Left renal pelvis (tissue), 4 donors: ENCODE measurements around the gene CD38. TPM values are rescaled to one million over a fixed set of nuclear protein-coding genes. Genes with fewer than 3 reads are reported as not detected.
"Not testable (repeated sequence)": the region's sequence is repeated elsewhere in the genome, so short reads cannot be mapped to it uniquely, and the experiment has no call there.

ENCODE experiments used
- DNase-seq, 4 donors: peaks; one replicate each; pipeline ENCODE4 v3.0.0-alpha.2; 2013; ENCODE audit warnings: low read depth in 4 of 4, low spot score in 3 of 4
- polyA plus RNA-seq, 4 donors: library from polyadenylated mRNA; unstranded; fragments of 120-200 nt; gene quantifications; one replicate each; pipeline ENCODE4 v1.2.1, GENCODE V29; 2013; ENCODE audit not compliant: insufficient read length in 4 of 4

Gene CD38
- polyA plus RNA-seq, 4 donors: 0.93 to 1.2 (median 1.0) TPM

DNA sequence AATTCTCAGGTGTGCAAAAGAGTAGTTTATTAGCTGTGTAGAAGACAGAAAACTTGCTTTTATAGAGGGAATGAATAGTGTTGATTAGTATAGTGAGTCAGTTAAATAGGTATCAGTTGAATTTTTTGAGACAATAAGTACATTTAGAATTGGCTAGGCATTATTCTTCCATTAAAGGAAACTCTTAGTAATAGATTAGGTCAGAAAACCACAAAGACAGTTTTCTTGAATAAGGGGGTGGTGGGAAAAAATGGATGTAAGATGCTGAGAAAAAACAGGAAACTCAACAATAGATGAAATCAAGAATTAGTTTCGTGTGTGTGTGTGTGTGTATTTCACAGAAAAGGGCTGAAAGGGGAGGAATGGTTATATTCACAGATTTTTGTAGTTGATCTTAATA, 16.8 kb downstream of the CD38 start:
- DNase-seq: no peak

- no peak for DNase-seq
These were observed 19.2 kb downstream of the CD38 start for GRCh38 chr4:15797320-15797719.

DNA sequence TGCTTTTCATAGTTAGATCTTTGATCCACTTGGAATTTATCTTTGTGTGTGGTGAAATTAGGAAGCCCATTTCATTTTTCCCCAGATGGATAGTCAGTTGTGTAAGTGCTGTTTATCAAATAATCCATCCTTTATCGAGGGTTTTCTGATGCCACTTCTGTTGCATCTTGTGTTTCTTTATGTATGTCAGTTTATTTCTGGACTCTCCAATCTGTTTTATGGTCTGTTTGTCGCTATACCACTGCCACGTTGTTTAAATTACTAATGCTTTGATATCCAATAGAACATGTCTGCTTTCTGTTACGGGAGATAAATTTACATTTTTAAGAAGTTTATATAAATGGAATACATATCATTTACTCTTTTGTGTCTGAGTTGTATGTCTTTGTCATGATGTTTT, 21.0 kb downstream of the CD38 start:
- no peak for DNase-seq

- no peak for DNase-seq
These were observed 21.6 kb downstream of the CD38 start for GRCh38 chr4:15799701-15800100.

GRCh38 chr4:15802497-15802896, 24.4 kb downstream of the CD38 start:
- DNase-seq: not testable (repeated sequence)

DNA sequence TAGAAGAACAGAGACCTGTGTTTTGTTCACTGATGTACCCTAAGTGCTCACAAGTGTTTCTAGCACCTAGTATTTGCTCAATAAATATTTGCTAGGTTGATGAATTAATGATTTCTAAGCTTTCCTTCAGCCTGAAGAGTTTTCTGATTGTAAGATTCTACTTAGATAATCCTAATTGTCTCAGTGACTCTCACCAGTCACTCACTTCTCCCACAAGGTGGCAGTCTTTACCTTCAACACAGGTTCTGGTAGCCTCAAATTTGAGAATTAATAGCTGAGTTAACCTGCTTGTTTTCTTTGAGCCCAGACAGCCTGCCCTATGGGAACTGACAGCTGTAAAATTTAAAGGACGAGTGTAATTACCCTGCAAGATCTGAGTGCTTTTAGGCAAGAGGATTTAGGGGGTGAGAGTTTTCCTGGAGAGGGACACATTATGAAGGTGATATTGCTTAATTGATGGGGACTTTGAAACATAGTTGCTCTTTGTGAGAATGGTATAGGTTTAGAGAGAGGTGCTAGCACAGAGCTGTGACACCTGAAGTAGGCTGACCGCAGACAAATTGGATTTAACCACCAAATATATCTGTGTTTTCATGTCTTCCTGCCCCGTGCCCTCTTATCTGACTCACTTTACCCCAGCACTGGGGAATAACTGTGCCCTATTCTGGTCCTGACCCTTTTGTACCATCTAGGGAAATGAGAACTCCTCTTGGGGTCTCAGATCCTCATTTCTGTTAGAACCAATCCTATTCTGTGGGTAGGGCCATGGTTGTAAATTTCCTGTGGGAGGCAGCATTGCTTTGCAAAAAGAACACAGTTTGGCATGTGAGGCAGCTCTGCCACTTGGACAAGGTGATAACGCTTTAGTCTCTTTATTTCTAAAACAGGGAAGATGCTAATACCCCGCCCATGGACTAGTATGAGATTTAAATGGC, 27.7 kb downstream of the CD38 start:
- DNase-seq: peak; percentile 18 to 37 (median 30)

- no peak for DNase-seq
These were observed 30.9 kb downstream of the CD38 start for GRCh38 chr4:15809058-15809457.

- DNase-seq: no peak
These were observed 31.3 kb downstream of the CD38 start for GRCh38 chr4:15809466-15809865.

- no peak for DNase-seq
These were observed 33.7 kb downstream of the CD38 start for GRCh38 chr4:15811703-15812337.

GRCh38 chr4:15832523-15833451, 54.7 kb downstream of the CD38 start:
- DNase-seq: no peak

- DNase-seq: no peak
These were observed 55.7 kb downstream of the CD38 start for GRCh38 chr4:15833801-15834200.

GRCh38 chr4:15836362-15836761, 58.2 kb downstream of the CD38 start:
- no peak for DNase-seq

- no peak for DNase-seq
These were observed 59.5 kb downstream of the CD38 start for GRCh38 chr4:15837591-15837990.

GRCh38 chr4:15841194-15841730, 63.1 kb downstream of the CD38 start:
- not testable (repeated sequence) for DNase-seq

GRCh38 chr4:15847746-15848145, 69.6 kb downstream of the CD38 start:
- no peak for DNase-seq

DNA sequence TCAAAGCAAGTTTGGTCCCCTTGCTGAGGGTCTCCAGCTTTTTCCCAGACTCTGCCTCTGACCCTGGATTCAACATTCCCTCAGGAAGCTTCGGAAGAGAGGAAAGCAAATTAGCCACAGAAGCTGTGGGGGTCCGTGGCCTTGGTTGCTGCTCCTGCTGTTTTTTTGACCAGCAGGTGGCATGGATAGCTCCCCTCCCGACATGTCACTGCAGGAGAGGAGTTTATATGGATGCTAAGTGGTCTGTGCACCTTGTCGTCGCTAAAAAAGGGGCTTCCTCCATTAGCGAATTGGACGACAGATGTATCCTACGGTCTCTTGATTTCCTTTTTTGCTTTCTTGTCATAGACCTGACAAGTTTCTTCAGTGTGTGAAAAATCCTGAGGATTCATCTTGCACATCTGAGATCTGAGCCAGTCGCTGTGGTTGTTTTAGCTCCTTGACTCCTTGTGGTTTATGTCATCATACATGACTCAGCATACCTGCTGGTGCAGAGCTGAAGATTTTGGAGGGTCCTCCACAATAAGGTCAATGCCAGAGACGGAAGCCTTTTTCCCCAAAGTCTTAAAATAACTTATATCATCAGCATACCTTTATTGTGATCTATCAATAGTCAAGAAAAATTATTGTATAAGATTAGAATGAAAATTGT, 70.2 kb downstream of the CD38 start:
- no peak for DNase-seq

DNA sequence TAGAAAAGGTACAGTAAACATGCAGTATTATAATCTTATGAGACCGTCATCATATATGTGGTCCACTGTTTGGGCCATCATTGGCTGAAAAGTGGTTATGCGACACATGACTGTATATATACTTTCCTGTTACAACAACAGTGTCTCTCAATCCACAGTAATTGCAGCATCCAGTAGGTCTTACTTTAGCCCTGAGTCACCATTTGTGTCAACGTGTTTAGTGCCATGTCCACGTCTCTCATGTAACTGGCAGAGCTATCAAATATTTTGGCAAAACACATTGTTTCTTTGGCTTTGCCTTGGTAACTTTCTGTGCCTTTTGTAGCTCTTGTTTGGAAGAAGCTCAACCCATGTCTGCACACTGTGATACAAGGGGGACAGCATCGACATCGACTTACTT, 73.8 kb downstream of the CD38 start:
- no peak for DNase-seq

DNA sequence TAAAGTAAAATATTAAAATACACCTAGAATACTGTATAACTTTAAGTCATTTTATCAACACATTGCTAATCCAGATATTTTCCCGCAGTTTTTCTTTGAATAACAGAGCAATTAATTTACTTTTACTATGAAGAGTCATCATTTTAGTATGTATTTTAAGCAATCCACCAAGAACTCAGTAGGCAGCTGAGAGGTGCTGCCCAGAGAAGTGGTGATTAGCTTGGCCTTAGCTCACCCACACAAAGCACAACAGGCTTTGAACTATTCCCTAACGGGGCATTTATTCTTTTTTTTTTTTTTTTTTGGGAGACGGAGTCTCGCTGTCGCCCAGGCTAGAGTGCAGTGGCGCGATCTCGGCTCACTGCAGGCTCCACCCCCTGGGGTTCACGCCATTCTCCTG, 74.4 kb downstream of the CD38 start:
- DNase-seq: no peak

DNA sequence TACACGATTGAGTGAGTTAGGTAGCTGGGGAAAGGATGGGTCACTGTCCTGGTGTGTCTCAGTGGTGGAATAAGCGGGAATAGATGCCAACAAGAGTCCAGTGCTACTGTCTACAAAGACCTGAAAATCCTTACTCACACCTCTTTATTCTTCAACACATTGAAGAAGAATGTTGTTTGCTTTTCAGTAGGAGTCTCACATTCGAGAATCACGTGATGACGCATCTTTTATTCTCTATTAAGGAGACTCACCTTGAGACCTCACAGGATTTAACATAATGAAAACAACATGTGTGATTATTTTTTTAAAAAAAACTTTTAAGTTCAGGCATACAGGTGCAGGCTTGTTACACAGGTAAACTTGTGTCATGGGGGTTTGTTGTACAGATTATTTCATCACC, 75.2 kb downstream of the CD38 start:
- DNase-seq: no peak

GRCh38 chr4:15855804-15856475, 77.8 kb downstream of the CD38 start:
- DNase-seq: peak; percentile 12 to 32 (median 12)
